HUES6 (cell line): ENCODE results near the gene SCP2.

Experiments used
- H3K27ac ChIP-seq: 2 replicates; pipeline ENCODE4 v1.7.0; 2013; ENCODE audit warnings: low read depth, mild to moderate bottlenecking, low read length, inconsistent platforms
- H3K27me3 ChIP-seq: 2 replicates; pipeline ENCODE4 v1.6.1; 2013; ENCODE audit warnings: low read length; ENCODE audit not compliant: control insufficient read depth, insufficient read depth
- H3K36me3 ChIP-seq: 2 replicates; pipeline ENCODE4 v1.6.1; 2013; ENCODE audit warnings: low read length; ENCODE audit not compliant: control insufficient read depth, insufficient read depth
- H3K4me1 ChIP-seq: 2 replicates; pipeline ENCODE4 v1.6.1; 2013; ENCODE audit warnings: low read length; ENCODE audit not compliant: control insufficient read depth, insufficient read depth
- H3K4me3 ChIP-seq: 2 replicates; pipeline ENCODE4 v1.5.1; 2013; ENCODE audit warnings: low read depth, low read length
- H3K9ac ChIP-seq: one replicate; pipeline ENCODE4 v1.6.1; 2013; ENCODE audit warnings: mild to moderate bottlenecking, low read length
- H3K9me3 ChIP-seq: 2 replicates; pipeline ENCODE4 v1.6.1; 2013; ENCODE audit warnings: low read depth, low read length; ENCODE audit not compliant: control insufficient read depth, insufficient read depth

SCP2 gene

GRCh38 chr1:53085405-53085804, 158.3 kb downstream of the SCP2 start:
- no peaks in the 10 kb centered on the region for H3K36me3 ChIP-seq
- H3K9me3 ChIP-seq: no peaks in the 10 kb centered on the region
- no peak overlapping the region for H3K27ac ChIP-seq
- H3K9ac ChIP-seq: no peak overlapping the region
- H3K4me1 ChIP-seq: peaks cover 18% of the 10 kb centered on the region
- H3K27me3 ChIP-seq: no peaks in the 10 kb centered on the region
- no peak overlapping the region for H3K4me3 ChIP-seq

DNA sequence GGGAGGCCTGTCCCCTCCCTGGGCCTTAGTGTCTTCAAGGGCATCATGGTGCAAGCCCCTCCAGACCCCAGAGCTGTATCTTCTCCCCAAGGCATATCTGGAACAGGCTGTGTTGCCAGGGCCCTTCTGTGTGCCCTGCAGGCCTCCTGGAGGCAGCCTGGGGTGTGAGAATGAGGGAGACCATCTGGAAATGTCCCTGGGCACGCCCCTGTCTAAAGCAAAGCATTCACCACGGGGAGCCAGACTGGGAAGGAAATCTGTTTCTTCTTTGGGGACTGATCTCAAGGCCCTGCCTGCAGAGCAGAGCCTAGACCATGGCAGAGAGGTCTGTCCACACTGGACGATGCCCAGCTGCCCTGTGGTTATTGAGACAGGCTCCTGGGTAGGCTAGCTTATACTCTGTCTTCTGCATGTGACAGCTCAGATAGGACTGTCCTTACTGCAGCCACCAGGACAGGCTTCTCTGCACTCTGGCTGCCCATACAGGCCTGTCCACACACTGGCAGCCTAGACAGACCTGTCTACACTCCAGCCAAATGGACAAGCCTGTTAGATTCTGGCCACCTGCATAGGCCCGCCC, 159.5 kb downstream of the SCP2 start:
- Histone ChIP-seq H3K4me1 (peaks cover 15% of the 10 kb centered on the region), H3K27me3 (no peaks in the 10 kb centered on the region), H3K9ac (no peak overlapping the region), H3K27ac (no peak overlapping the region), H3K9me3 (no peaks in the 10 kb centered on the region), H3K4me3 (no peak overlapping the region), H3K36me3 (no peaks in the 10 kb centered on the region)

DNA sequence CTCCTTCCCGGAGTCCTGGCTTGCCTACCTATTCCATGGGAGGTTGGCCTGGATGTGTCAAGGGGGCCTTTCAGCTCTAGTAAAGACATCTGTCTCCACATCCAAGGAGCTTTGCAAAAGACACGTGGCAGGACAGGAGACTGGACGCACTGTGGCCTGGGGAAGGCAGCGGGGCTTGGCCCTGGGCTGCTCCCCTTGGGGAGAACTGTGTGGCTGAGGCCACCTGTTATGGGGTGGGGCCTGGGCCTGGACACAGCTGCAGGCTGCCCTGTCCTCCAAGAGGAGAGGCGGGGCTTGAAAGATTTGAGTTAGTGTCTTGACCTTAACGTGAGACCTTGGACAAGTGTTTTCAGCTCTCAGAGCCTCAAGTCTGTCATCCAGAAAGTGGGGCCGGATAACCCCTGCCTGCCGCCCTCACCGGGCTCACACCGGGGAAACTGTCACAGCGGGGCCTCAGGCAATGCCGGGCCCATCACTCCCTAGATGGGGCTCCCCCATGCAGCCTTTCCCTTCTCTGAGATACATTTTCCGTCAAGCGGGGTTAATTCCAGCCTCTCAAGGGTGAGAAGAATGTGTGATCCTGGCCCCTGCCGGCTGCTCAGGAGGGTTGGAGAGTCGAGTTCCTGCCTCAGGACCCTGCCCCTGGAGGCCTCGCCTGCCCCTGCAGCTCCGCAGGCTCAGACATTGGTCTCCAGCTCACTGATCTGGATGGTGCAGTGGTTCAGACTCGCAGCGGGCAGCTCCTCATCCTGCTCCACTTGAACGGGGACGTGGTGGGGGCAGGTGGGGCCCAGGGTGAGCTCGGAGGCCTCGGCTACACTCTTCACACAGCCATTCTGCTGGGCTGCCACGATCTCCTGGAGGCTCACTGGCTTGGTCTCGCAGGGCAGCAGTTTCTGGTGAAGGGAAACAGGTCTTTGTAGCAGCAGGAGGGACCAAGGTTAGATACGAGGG, 160.5 kb downstream of the SCP2 start:
- Histone ChIP-seq H3K27ac (no peak overlapping the region), H3K4me3 (no peak overlapping the region), H3K9me3 (no peaks in the 10 kb centered on the region), H3K4me1 (peaks cover 7% of the 10 kb centered on the region; the same call in 1 of the 2 replicates), H3K9ac (no peak overlapping the region), H3K36me3 (no peaks in the 10 kb centered on the region), H3K27me3 (no peaks in the 10 kb centered on the region)

- no peak overlapping the region for H3K4me3 ChIP-seq
- H3K9me3 ChIP-seq: no peaks in the 10 kb centered on the region
- H3K4me1 ChIP-seq: peaks cover 7% of the 10 kb centered on the region; the same call in 1 of the 2 replicates
- H3K27me3 ChIP-seq: no peaks in the 10 kb centered on the region
- H3K36me3 ChIP-seq: no peaks in the 10 kb centered on the region
- no peak overlapping the region for H3K27ac ChIP-seq
- H3K9ac ChIP-seq: no peak overlapping the region
These were observed 161.7 kb downstream of the SCP2 start for GRCh38 chr1:53088616-53089300.

GRCh38 chr1:53089478-53090226, 162.6 kb downstream of the SCP2 start:
- no peak overlapping the region for H3K4me3 ChIP-seq
- no peaks in the 10 kb centered on the region for H3K27me3 ChIP-seq
- no peak overlapping the region for H3K9ac ChIP-seq
- H3K27ac ChIP-seq: no peak overlapping the region
- peaks cover 7% of the 10 kb centered on the region; the same call in 1 of the 2 replicates for H3K4me1 ChIP-seq
- H3K9me3 ChIP-seq: no peaks in the 10 kb centered on the region
- no peaks in the 10 kb centered on the region for H3K36me3 ChIP-seq

- H3K9me3 ChIP-seq: peaks cover under 1% of the 10 kb centered on the region
- no peak overlapping the region for H3K9ac ChIP-seq
- no peaks in the 10 kb centered on the region for H3K36me3 ChIP-seq
- no peak overlapping the region for H3K4me3 ChIP-seq
- H3K27ac ChIP-seq: no peak overlapping the region
- H3K4me1 ChIP-seq: peaks cover 7% of the 10 kb centered on the region; the same call in 1 of the 2 replicates
- no peaks in the 10 kb centered on the region for H3K27me3 ChIP-seq
These were observed 163.4 kb downstream of the SCP2 start for GRCh38 chr1:53090227-53091147.

DNA sequence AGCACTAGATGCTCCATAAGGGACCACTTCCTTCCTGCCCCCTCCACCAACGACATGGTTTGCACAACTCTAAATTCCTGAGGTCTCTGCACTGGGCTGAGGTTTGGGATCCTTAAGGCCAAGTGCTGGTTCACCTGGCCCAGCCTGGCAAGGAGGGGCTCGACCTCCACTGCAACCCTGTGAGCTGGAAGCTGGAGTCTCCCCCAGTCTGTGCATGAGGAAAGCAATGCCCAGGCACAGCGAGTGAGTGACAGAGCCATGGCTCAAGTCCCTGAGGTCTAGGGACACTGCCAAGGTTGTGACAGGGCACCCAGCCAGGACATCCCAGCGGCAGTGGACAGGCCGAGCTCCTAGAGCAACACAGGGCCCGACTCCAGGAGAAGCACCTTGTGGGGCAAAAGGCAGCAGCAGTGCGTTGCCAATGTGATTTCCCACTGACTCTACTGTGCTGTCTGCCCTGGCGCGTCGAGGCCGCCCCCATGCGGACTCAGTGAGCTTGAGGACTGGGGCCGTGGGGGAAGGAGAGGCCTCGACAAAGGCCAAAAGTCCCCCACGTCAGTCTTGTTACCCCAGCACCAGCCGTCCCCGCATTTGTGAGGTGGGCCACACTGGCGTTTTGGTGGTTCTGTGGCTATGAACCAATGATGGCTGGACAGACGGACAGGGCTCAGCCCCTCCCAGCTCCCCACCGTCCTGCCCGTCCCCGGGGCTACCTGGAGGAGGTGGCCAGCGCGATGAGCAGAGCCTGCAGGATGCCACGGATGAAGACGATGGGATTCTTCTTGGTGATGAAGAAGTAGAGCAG, 165.0 kb downstream of the SCP2 start:
- Histone ChIP-seq H3K27me3 (no peaks in the 10 kb centered on the region), H3K9me3 (peaks cover 16% of the 10 kb centered on the region), H3K9ac (no peak overlapping the region), H3K36me3 (no peaks in the 10 kb centered on the region), H3K4me3 (no peak overlapping the region), H3K27ac (no peak overlapping the region), H3K4me1 (peaks cover 7% of the 10 kb centered on the region; the same call in 1 of the 2 replicates)

DNA sequence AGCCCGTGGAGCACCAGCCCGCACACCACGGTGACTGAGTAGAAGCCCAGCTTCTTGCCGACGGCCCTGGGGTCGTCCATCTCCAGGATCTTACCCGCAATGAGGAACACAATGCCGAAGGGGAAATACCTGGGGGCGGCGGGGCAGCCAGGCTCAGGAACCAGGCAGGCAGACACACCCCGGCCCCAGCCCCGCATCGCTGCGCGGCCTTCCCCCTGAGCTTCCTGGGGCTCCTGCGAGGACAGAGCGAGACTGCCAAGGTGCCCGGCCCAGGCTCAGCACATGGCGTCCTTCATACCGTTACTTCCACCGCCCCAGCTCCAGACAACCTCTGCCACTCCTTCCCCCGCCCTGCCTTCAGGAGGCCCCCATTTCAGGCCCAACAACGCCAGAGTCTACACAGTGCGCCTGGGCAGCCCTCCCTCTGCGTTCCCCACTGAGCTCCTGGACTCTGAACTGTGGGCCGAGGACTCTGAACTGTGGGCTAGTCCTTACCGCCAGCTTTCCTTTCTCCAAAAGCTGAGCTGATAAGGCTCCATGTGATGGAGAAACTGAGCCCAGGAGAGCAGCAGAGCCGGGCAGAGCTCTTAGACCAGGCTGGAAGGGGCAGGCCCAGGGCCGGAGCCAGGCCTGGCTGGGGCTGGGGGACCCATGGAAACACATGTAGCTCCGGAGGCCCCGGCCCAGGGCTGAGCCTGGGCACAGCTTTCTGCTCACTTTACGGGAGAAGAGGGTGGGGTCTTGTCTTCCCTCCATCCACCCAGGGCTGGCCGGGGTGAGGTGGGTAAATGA, 165.8 kb downstream of the SCP2 start:
- no peak overlapping the region for H3K4me3 ChIP-seq
- H3K27me3 ChIP-seq: no peaks in the 10 kb centered on the region
- no peak overlapping the region for H3K9ac ChIP-seq
- H3K9me3 ChIP-seq: peaks cover 24% of the 10 kb centered on the region
- H3K4me1 ChIP-seq: peaks cover 3% of the 10 kb centered on the region; the same call in 1 of the 2 replicates
- no peak overlapping the region for H3K27ac ChIP-seq
- H3K36me3 ChIP-seq: no peaks in the 10 kb centered on the region

- Histone ChIP-seq H3K4me1 (no peaks in the 10 kb centered on the region; the same call in 1 of the 2 replicates), H3K36me3 (no peaks in the 10 kb centered on the region), H3K4me3 (no peak overlapping the region), H3K27me3 (no peaks in the 10 kb centered on the region), H3K9ac (no peak overlapping the region), H3K27ac (no peak overlapping the region), H3K9me3 (peaks cover 30% of the 10 kb centered on the region)
These were observed 166.3 kb downstream of the SCP2 start for GRCh38 chr1:53093451-53093754.
